Endothelial cell of umbilical vein (primary cell): ENCODE measurements around the gene TCP10L. TPM values are rescaled to one million over a fixed set of nuclear protein-coding genes. Genes with fewer than 3 reads are reported as not detected.

Experiments used
- BruUV-seq: library from RNA; stranded (reverse); fragments of 400-500 nt; replicated peaks from 2 replicates; lab custom pipeline; 2021; lab: Mats Ljungman, UMichigan
- CTCF ChIA-PET: fragments of 300-600, 350-600 bp; sonication (Branson Sonifier 250); formaldehyde crosslinking; loops from one replicate; lab custom pipeline; 2021; ENCODE audit warnings: antibody characterized with exemption, inconsistent platforms; lab: Charles Lee
- POLR2A ChIA-PET: fragments of 300-600, 350-600 bp; sonication (Branson Sonifier 250); formaldehyde crosslinking; loops from one replicate; lab custom pipeline; 2021; ENCODE audit warnings: antibody characterized with exemption, inconsistent platforms; lab: Charles Lee
- DNase-seq: peaks from one replicate; pipeline ENCODE4 v3.0.0-alpha.2; 2011; ENCODE audit warnings: low read depth, low spot score
- FAIRE-seq: peaks from 2 replicates; lab custom pipeline; 2011; peaks lifted over from hg19 to GRCh38; lab: Jason Lieb, UNC
- H2AFZ ChIP-seq: 2 replicates; pipeline ENCODE4 v1.6.0; 2012; ENCODE audit warnings: low read depth, low read length, control low read depth, inconsistent platforms
- H3K27ac ChIP-seq: 2 replicates; pipeline ENCODE4 v1.5.1; 2011; ENCODE audit warnings: low read depth, mild to moderate bottlenecking, control low read depth, low read length, moderate library complexity; ENCODE audit not compliant: insufficient read depth
- H3K27me3 ChIP-seq, 2 experiments: 2 replicates each; pipeline versions ENCODE4 v1.6.0 to v1.6.1; 2011; ENCODE audit warnings: low read length in 2 of 2, mixed read lengths in 1 of 2; ENCODE audit not compliant: control insufficient read depth in 2 of 2, insufficient read depth in 2 of 2
- H3K36me3 ChIP-seq, 2 experiments: 2 replicates in 1 of 2; 3 replicates in 1 of 2; pipeline ENCODE4 v1.5.1; 2011; ENCODE audit warnings: low read length in 2 of 2, mild to moderate bottlenecking in 1 of 2, moderate library complexity in 1 of 2; ENCODE audit not compliant: control insufficient read depth in 2 of 2, insufficient read depth in 2 of 2; ENCODE audit errors: extremely low read depth in 1 of 2
- H3K4me1 ChIP-seq: 3 replicates; pipeline ENCODE4 v1.5.1; 2011; ENCODE audit warnings: mild to moderate bottlenecking, low read length; ENCODE audit not compliant: control insufficient read depth, insufficient read depth; ENCODE audit errors: extremely low read depth
- H3K4me2 ChIP-seq: 2 replicates; pipeline ENCODE4 v1.6.1; 2011; ENCODE audit warnings: low read length, control low read depth, mixed read lengths; ENCODE audit not compliant: insufficient read depth
- H3K4me3 ChIP-seq, 3 experiments: fragments of 200-600 bp in 1 of 3; sonication (generic), shearing (Covaris generic) in 1 of 3; replicated peaks in 1 of 3; 2 replicates each; pipeline ENCODE4 v1.5.1; 2011 to 2016; ENCODE audit warnings: control low read depth in 3 of 3, low read length in 3 of 3, mild to moderate bottlenecking in 2 of 3, inconsistent platforms in 1 of 3, low read depth in 1 of 3, moderate library complexity in 1 of 3; ENCODE audit not compliant: insufficient read depth in 1 of 3
- H3K79me2 ChIP-seq: 2 replicates; pipeline ENCODE4 v1.6.0; 2012; ENCODE audit warnings: low read length, inconsistent platforms; ENCODE audit not compliant: control insufficient read depth, insufficient read depth
- H3K9ac ChIP-seq: replicated peaks from 2 replicates; pipeline ENCODE3; 2011; ENCODE audit warnings: low read length, control low read depth; ENCODE audit not compliant: insufficient read depth; ENCODE audit errors: extremely low read depth
- H3K9me1 ChIP-seq: replicated peaks from 3 replicates; pipeline ENCODE4 v1.6.0; 2011; ENCODE audit warnings: mild to moderate bottlenecking, low read length; ENCODE audit not compliant: control insufficient read depth, insufficient read depth; ENCODE audit errors: extremely low read depth
- H3K9me3 ChIP-seq: replicated peaks from 2 replicates; pipeline ENCODE4 v1.5.1; 2012; ENCODE audit warnings: low read length, inconsistent platforms; ENCODE audit not compliant: control insufficient read depth, insufficient read depth
- H4K20me1 ChIP-seq: replicated peaks from 2 replicates; pipeline ENCODE3; 2011; ENCODE audit warnings: mild to moderate bottlenecking, low read length; ENCODE audit not compliant: control insufficient read depth, insufficient read depth; ENCODE audit errors: extremely low read depth
- CTCF ChIP-seq, 2 donors: IDR thresholded peaks; 1 replicate in 1 of 2; 2 replicates in 1 of 2; pipeline ENCODE4 v1.5.1; 2011; ENCODE audit warnings: low read length in 2 of 2, mild to moderate bottlenecking in 2 of 2, moderate library complexity in 2 of 2, control low read depth in 1 of 2, inconsistent platforms in 1 of 2, low read depth in 1 of 2; ENCODE audit not compliant: insufficient read depth in 1 of 2; ENCODE audit errors: extremely low read depth in 1 of 2
- EZH2 ChIP-seq: IDR thresholded peaks from 2 replicates; pipeline ENCODE4 v1.6.1; 2012; ENCODE audit warnings: borderline replicate concordance, low read depth, mild to moderate bottlenecking, moderate library complexity, low read length, inconsistent platforms; ENCODE audit not compliant: severe bottlenecking
- FOS ChIP-seq: IDR thresholded peaks from 2 replicates; pipeline ENCODE4 v1.6.1; 2011; ENCODE audit warnings: mild to moderate bottlenecking, low read length, moderate library complexity, borderline replicate concordance; ENCODE audit not compliant: insufficient read depth
- GATA2 ChIP-seq: IDR thresholded peaks from 2 replicates; pipeline ENCODE4 v1.7.0; 2011; ENCODE audit warnings: low read depth, mild to moderate bottlenecking, moderate library complexity, mixed read lengths, low read length; ENCODE audit not compliant: insufficient read length, insufficient read depth
- JUN ChIP-seq: IDR thresholded peaks from 2 replicates; pipeline ENCODE4 v1.6.1; 2011; ENCODE audit warnings: borderline replicate concordance, low read depth; ENCODE audit not compliant: insufficient read length, insufficient read depth
- MYC ChIP-seq: IDR thresholded peaks from one replicate; pipeline ENCODE4 v1.6.1; 2011; ENCODE audit warnings: mild to moderate bottlenecking, low read depth, low read length
- POLR2A ChIP-seq: IDR thresholded peaks from 2 replicates; pipeline ENCODE4 v1.6.1; 2012; ENCODE audit warnings: low read depth, mild to moderate bottlenecking, control low read depth, low read length
- POLR2AphosphoS5 ChIP-seq: IDR thresholded peaks from 2 replicates; pipeline ENCODE4 v1.6.1; 2012; ENCODE audit warnings: low read depth, mild to moderate bottlenecking, control low read depth, low read length, moderate library complexity; ENCODE audit not compliant: insufficient read depth
- dilution Hi-C: fragments of 300-500 bp; cut with MboI; formaldehyde crosslinking; loops from one replicate; pipeline ENCODE4 v1.15.0; 2019; ENCODE audit warnings: low sequenced_read_pairs; ENCODE audit not compliant: extremely low pct_ligation_motif_present
- intact Hi-C: fragments of 100-400 bp; cut with micrococcal nuclease; formaldehyde crosslinking; loops from one replicate; pipeline ENCODE4 v1.10.0; 2022
- polyA plus RNA-seq, 4 experiments: library from polyadenylated mRNA; depleted of rRNA in 3 of 4; stranded (reverse) in 3 of 4; unstranded in 1 of 4; fragments of >200 nt; gene quantifications; 2 replicates each; pipeline versions ENCODE4 v1.2.1 to v1.2.3, GENCODE V29; 2011 to 2012; ENCODE audit warnings: missing spikeins in 1 of 4
- total RNA-seq: library from RNA; stranded (reverse); gene quantifications from 2 replicates; pipeline ENCODE4 v1.2.3, GENCODE V29; 2021
- TF ChIP-seq, protein P1 (sequence below): IDR thresholded peaks from 2 replicates; pipeline ENCODE4 v1.6.1; 2011; ENCODE audit not compliant: insufficient read depth, insufficient read length

The TCP10L gene
- total and polyA plus RNA-seq, 2 donors (not counting 3 experiments of a cell fraction or from before 2014, with no cell fraction given), result 0.07 TPM; not detected in 1

DNA sequence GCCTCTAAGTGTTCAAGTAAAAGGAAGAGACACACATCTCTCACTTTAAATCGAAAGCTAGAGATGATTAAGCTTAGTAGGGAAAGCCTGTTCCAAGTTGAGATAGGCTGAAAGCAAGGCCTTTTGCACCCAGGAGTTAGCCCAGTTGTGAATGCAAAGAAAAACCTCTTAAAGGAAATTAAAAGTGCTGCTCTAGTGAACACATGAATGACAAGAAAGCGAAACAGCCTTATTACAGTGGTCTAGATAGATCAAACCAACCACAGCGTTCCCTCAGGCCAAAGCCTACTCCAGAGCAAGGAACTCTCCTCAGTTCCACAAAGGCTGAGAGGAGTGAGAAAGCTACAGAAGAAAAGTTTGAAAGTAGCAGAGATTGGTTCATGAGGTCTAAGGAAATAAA is 14.9 kb downstream of the TCP10L start:
- Histone ChIP-seq H3K4me3 (no peak overlapping the region), H4K20me1 (no peaks in the 10 kb centered on the region), H3K9me3 (no peaks in the 10 kb centered on the region), H3K9me1 (no peaks in the 10 kb centered on the region), H3K79me2 (no peaks in the 10 kb centered on the region), H3K4me2 (no peak overlapping the region), H3K9ac (no peak overlapping the region), H2AFZ (no peak overlapping the region), H3K36me3 (no peaks in the 10 kb centered on the region), H3K4me1 (peaks cover 11% of the 10 kb centered on the region), H3K27me3 (no peaks in the 10 kb centered on the region), H3K27ac (no peak overlapping the region)
- ChIA-PET CTCF (interaction anchor here (0.8 to 5.7 kb wide), 9 partner anchors 30 to 199 kb away, joined by 3 to 70 read pairs (median 11); no protein-coding TSS in a partner anchor), POLR2A (no interaction called here)
- FAIRE-seq (no peak), DNase-seq (no peak)
- intact Hi-C loops (no loop called here), dilution Hi-C loops (no loop called here)
- no TSS peak for BruUV-seq
- no peak for TF ChIP-seq EZH2
- no peak for TF ChIP-seq JUN
- no peak for TF ChIP-seq CTCF (IDR thresholded peaks at IDR 0.05; ENCODE audit: extremely low read depth in 1 of 2, insufficient read depth in 1 of 2, low read depth in 1 of 2, low read length in 2 of 2)
- no peak for TF ChIP-seq MYC
- no peak for TF ChIP-seq GATA2
- TF ChIP-seq FOS, result no peak
- TF ChIP-seq, protein P1, sequence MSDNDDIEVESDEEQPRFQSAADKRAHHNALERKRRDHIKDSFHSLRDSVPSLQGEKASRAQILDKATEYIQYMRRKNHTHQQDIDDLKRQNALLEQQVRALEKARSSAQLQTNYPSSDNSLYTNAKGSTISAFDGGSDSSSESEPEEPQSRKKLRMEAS, result no peak
- TF ChIP-seq POLR2A, result no peak
- TF ChIP-seq POLR2AphosphoS5, result no peak
